Measurements from ENCODE around the gene EFL1. TPM values are rescaled to one million over a fixed set of nuclear protein-coding genes. Genes with fewer than 3 reads are reported as not detected.
A peak's percentile ranks its signal among the peaks of the same experiment; 100 is the strongest.

EFL1 gene
- total and polyA plus RNA-seq, 9 of the 15 experiments (the other 6 are each of a cell fraction or from before 2014, with no cell fraction given) = 4.8 to 32.5 (median 16.9) TPM

DNA sequence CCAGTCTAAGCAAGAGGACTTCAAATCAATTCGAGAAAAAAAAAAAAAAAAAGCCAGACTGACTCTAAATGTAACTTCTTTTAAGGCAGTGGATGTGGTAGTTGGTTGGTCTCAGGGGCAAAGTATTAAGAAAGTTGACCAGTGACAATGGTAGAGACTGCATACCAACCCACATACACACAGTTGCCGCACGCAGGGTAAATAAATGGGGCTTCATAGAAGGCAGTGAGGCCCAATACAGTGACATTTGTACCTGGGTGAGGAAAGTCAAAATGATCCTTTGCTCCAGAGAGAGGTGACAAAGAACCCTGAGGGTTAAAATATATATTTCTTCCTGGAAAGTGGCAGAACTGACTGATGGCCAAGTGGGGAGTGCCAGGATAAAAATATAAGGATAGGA, 116.0 kb downstream of the EFL1 start (continued):
- TF ChIP-seq, protein P1, sequence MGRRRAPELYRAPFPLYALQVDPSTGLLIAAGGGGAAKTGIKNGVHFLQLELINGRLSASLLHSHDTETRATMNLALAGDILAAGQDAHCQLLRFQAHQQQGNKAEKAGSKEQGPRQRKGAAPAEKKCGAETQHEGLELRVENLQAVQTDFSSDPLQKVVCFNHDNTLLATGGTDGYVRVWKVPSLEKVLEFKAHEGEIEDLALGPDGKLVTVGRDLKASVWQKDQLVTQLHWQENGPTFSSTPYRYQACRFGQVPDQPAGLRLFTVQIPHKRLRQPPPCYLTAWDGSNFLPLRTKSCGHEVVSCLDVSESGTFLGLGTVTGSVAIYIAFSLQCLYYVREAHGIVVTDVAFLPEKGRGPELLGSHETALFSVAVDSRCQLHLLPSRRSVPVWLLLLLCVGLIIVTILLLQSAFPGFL (CRISPR knock-in tag; IDR thresholded peaks at IDR 0.05) = no peak
- no peak for TF ChIP-seq TAF1 (IDR thresholded peaks at IDR 0.05; ENCODE audit: control insufficient read depth, extremely low read depth, insufficient read depth, low read length, severe bottlenecking)
- no peak for TF ChIP-seq RBFOX2 (IDR thresholded peaks at IDR 0.05; ENCODE audit: low read depth, low read length)
- TF ChIP-seq, protein P2, sequence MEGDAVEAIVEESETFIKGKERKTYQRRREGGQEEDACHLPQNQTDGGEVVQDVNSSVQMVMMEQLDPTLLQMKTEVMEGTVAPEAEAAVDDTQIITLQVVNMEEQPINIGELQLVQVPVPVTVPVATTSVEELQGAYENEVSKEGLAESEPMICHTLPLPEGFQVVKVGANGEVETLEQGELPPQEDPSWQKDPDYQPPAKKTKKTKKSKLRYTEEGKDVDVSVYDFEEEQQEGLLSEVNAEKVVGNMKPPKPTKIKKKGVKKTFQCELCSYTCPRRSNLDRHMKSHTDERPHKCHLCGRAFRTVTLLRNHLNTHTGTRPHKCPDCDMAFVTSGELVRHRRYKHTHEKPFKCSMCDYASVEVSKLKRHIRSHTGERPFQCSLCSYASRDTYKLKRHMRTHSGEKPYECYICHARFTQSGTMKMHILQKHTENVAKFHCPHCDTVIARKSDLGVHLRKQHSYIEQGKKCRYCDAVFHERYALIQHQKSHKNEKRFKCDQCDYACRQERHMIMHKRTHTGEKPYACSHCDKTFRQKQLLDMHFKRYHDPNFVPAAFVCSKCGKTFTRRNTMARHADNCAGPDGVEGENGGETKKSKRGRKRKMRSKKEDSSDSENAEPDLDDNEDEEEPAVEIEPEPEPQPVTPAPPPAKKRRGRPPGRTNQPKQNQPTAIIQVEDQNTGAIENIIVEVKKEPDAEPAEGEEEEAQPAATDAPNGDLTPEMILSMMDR (IDR thresholded peaks at IDR 0.05 in 2 of 3, conservative IDR thresholded peaks at IDR 0.05 in 1 of 3; ENCODE audit: insufficient read depth in 2 of 3, low read depth in 1 of 3, low read length in 3 of 3) = no peak

DNA sequence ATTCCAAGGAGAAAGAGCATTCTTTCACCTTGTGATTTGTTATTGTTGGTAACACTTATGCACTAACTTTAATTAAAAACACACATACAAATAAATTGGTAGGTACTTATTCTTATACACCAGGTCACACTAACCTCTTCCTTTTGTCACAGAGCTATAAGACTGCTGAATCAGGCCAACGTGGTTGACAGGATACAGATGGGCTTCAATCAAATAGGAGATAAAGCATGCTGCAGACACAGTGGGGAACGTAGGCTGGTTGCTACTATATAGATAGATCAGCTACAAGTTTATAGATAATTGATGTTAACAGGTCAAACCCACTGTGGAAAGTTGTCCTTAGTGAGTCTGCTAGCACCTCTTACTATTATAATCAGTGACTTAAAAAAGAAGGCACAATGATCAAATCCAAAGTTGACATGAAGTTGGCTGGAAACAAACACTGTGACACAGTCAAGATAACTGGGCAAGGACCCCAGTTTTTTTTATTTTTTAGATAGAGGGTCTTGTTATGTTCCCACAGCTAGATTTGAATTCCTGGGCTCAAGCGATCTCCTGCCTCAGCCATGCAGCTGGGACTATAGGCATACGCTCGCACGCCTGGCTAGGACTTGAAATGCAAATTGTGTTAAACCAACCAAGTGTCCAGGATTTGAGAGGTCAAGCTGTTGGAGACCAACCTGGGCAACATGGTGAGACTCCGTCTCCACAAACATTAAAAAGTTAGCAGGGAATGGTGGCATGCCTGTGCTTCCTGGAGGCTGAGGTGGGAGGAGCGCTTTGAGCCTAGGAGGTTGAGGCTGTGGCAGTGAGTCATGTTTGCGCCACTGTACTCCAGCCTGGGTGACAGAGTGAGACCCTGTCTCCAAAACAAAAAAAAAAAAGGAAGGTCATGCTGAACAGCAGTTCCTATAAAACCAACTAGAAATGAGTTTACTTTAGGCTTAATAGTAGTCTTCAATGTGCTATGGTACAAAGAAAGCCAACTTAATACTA, 118.8 kb downstream of the EFL1 start:
- intact Hi-C loops (cut with micrococcal nuclease) (no loop called here), in situ Hi-C loops (cut with MboI) (no loop called here)
- FAIRE-seq = no peak
- 0 out of 3 replicates have a peak, but pooled peaks have one; percentile 29 for ATAC-seq
- ChIA-PET POLR2A (no interaction called here), CTCF (ENCODE audit: low intra/inter-chr PET ratio) (no interaction called here)
- H3K27me3 ChIP-seq (ENCODE audit: control insufficient read depth in 2 of 2, insufficient read depth in 2 of 2, low read length in 2 of 2) = no peaks in the 10 kb centered on the region
- H3K27ac ChIP-seq (ENCODE audit: extremely low read depth, low read depth, low read length) = no peak overlapping the region
- H3K4me1 ChIP-seq (replicated peaks in 1 of 2; ENCODE audit: control insufficient read depth in 2 of 2, insufficient read depth in 2 of 2, low read length in 2 of 2) = peaks cover 4 to 9% of the 10 kb centered on the region in 2 experiments; a peak in 2 of 5 replicates
- H4K20me1 ChIP-seq (replicated peaks; ENCODE audit: control insufficient read depth, insufficient read depth, low read length) = no peaks in the 10 kb centered on the region
- BruUV-seq (replicated peaks) = no TSS peak
- no peak overlapping the region for H2AFZ ChIP-seq (ENCODE audit: low read depth, low read length)
- DNase-seq (ENCODE audit: extremely low read depth in 1 of 4, low spot score in 3 of 4) = peak in 1 of 4 experiments; percentile 25
- peaks cover 3% of the 10 kb centered on the region; the same call in 2 of the 3 replicates for H3K36me3 ChIP-seq (ENCODE audit: control insufficient read depth, insufficient read depth, low read length)
- no peaks in the 10 kb centered on the region for H3K9me3 ChIP-seq (replicated peaks; ENCODE audit: control insufficient read depth, insufficient read depth, low read depth, low read length)
- H3K9ac ChIP-seq (ENCODE audit: insufficient read depth in 1 of 2, low read depth in 2 of 2, low read length in 2 of 2) = no peak overlapping the region
- WGBS (ENCODE audit: insufficient coverage, low coverage, missing lambda C conversion rate) = 68% methylated on average over 8 of the region's 9 CpGs
- no peaks in the 10 kb centered on the region for H3K9me1 ChIP-seq (ENCODE audit: control insufficient read depth, insufficient read depth, low read length)
- H3K4me3 ChIP-seq = no peak overlapping the region
- H3K4me2 ChIP-seq (ENCODE audit: insufficient read depth, low read length) = no peak overlapping the region
- no peaks in the 10 kb centered on the region for H3K79me2 ChIP-seq (ENCODE audit: control insufficient read depth, insufficient read depth, low read length)
- TF ChIP-seq, protein P3, sequence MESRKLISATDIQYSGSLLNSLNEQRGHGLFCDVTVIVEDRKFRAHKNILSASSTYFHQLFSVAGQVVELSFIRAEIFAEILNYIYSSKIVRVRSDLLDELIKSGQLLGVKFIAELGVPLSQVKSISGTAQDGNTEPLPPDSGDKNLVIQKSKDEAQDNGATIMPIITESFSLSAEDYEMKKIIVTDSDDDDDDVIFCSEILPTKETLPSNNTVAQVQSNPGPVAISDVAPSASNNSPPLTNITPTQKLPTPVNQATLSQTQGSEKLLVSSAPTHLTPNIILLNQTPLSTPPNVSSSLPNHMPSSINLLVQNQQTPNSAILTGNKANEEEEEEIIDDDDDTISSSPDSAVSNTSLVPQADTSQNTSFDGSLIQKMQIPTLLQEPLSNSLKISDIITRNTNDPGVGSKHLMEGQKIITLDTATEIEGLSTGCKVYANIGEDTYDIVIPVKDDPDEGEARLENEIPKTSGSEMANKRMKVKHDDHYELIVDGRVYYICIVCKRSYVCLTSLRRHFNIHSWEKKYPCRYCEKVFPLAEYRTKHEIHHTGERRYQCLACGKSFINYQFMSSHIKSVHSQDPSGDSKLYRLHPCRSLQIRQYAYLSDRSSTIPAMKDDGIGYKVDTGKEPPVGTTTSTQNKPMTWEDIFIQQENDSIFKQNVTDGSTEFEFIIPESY (CRISPR knock-in tag; IDR thresholded peaks at IDR 0.05) = peak; percentile 46
- TF ChIP-seq ETV5 (CRISPR knock-in tag; IDR thresholded peaks at IDR 0.05; ENCODE audit: low read depth) (no peak), FOSL1 (tag; conservative IDR thresholded peaks at IDR 0.05) (peak; percentile 44; the same call in 1 of the 2 replicates), CBFA2T3 (IDR thresholded peaks at IDR 0.05) (peak; percentile 47), ELF4 (CRISPR knock-in tag; IDR thresholded peaks at IDR 0.05) (no peak)

Data from K562 (cell line).